HepG2 (cell line): ENCODE measurements around the gene SSBP2. TPM values are rescaled to one million over a fixed set of nuclear protein-coding genes. Genes with fewer than 3 reads are reported as not detected.

ENCODE experiments used
- AGO2 ChIP-seq: fragments of 200-400 bp; formaldehyde crosslinking; optimal IDR thresholded peaks from 2 replicates; pipeline ENCODE3; 2017; ENCODE audit warnings: mild to moderate bottlenecking, low read depth, low read length, moderate library complexity
- ARID3A ChIP-seq: IDR thresholded peaks from 2 replicates; pipeline ENCODE4 v1.6.1; 2012; ENCODE audit warnings: low read depth, low read length, improper control_type of control experiment
- CBX5 ChIP-seq: sonication (generic); formaldehyde crosslinking; IDR thresholded peaks from 2 replicates; pipeline ENCODE4 v1.4.0; 2020; ENCODE audit warnings: missing genetic modification reagents, borderline replicate concordance
- E2F2 ChIP-seq: sonication (generic); formaldehyde crosslinking; IDR thresholded peaks from 2 replicates; pipeline ENCODE4 v1.4.0; 2020; ENCODE audit warnings: missing genetic modification reagents, borderline replicate concordance
- FOSL1 ChIP-seq: sonication (generic); formaldehyde crosslinking; IDR thresholded peaks from 2 replicates; pipeline ENCODE4 v1.9.0; 2021; ENCODE audit warnings: missing genetic modification reagents, borderline replicate concordance
- GABPB1 ChIP-seq: IDR thresholded peaks from 2 replicates; pipeline ENCODE4 v1.6.1; 2016; ENCODE audit warnings: mild to moderate bottlenecking, missing genetic modification reagents, moderate library complexity, missing compliant biosample characterization
- GTF2F1 ChIP-seq: fragments of 150-350 bp; IDR thresholded peaks from 2 replicates; pipeline ENCODE4 v1.6.1; 2014; ENCODE audit warnings: low read length
- HOMEZ ChIP-seq: IDR thresholded peaks from 2 replicates; pipeline ENCODE4 v1.6.1; 2016; ENCODE audit warnings: low read depth
- MAF1 ChIP-seq: sonication (generic); formaldehyde crosslinking; IDR thresholded peaks from 2 replicates; pipeline ENCODE4 v1.5.0; 2020; ENCODE audit warnings: missing genetic modification reagents, borderline replicate concordance
- NFYB ChIP-seq: sonication (generic); formaldehyde crosslinking; IDR thresholded peaks from 2 replicates; pipeline ENCODE4 v1.4.0; 2020; ENCODE audit warnings: missing genetic modification reagents
- PRDM4 ChIP-seq: sonication (generic); formaldehyde crosslinking; IDR thresholded peaks from 2 replicates; pipeline ENCODE4 v1.9.0; 2021; ENCODE audit warnings: missing genetic modification reagents, borderline replicate concordance
- SP4 ChIP-seq: sonication (generic); formaldehyde crosslinking; IDR thresholded peaks from 2 replicates; pipeline ENCODE4 v1.8.1; 2023; ENCODE audit warnings: mild to moderate bottlenecking, missing genetic modification reagents
- TOE1 ChIP-seq: sonication (generic); formaldehyde crosslinking; IDR thresholded peaks from 2 replicates; pipeline ENCODE4 v1.4.0; 2020; ENCODE audit warnings: mild to moderate bottlenecking, missing genetic modification reagents
- U2AF1 ChIP-seq: fragments of 200-400 bp; formaldehyde crosslinking; optimal IDR thresholded peaks from 2 replicates; pipeline ENCODE3; 2017; ENCODE audit warnings: mild to moderate bottlenecking, low read depth, low read length
- ZNF333 ChIP-seq: sonication (generic); formaldehyde crosslinking; IDR thresholded peaks from 2 replicates; pipeline ENCODE4 v1.4.0; 2020; ENCODE audit warnings: mild to moderate bottlenecking, missing genetic modification reagents, borderline replicate concordance
- ZNF589 ChIP-seq: sonication (generic); formaldehyde crosslinking; conservative IDR thresholded peaks from 2 replicates; pipeline ENCODE4 v1.8.0; 2022; ENCODE audit warnings: mild to moderate bottlenecking, moderate library complexity, missing genetic modification reagents
- ZNF737 ChIP-seq: sonication (generic); formaldehyde crosslinking; IDR thresholded peaks from 2 replicates; pipeline ENCODE4 v1.5.0; 2020; ENCODE audit warnings: missing genetic modification reagents, mild to moderate bottlenecking, borderline replicate concordance
- ZSCAN31 ChIP-seq: sonication (generic); formaldehyde crosslinking; IDR thresholded peaks from 2 replicates; pipeline ENCODE4 v1.5.0; 2020; ENCODE audit warnings: low read depth, mild to moderate bottlenecking, missing genetic modification reagents
- polyA plus RNA-seq, 8 experiments: library from polyadenylated mRNA; depleted of rRNA in 3 of 8; stranded (reverse) in 7 of 8; unstranded in 1 of 8; fragments of >200 nt; fragmentation: Illumina TruSeq in 4 of 8; extraction: Trizol in 4 of 8; gene quantifications; 2 replicates each; pipeline versions ENCODE4 v1.2.1 to v1.2.3, GENCODE V29; 2011 to 2016; ENCODE audit warnings: low read depth in 4 of 8, missing spikeins in 1 of 8, mixed read lengths in 1 of 8; ENCODE audit not compliant: insufficient read depth in 1 of 8
- total RNA-seq, 5 experiments: library from RNA; depleted of rRNA; stranded (reverse); fragments of >200 nt; fragmentation: Illumina TruSeq; extraction: Trizol; gene quantifications; 2 replicates each; pipeline ENCODE4 v1.2.3, GENCODE V29; 2016; ENCODE audit warnings: low read depth in 1 of 5

Gene SSBP2
- total and polyA plus RNA-seq, 2 of the 13 experiments (the other 11 are each of a cell fraction or from before 2014, with no cell fraction given): 0.16 TPM; not detected in 1

GRCh38 chr5:81751009-81751835, at the start of gene SSBP2 (continued):
- TF ChIP-seq U2AF1 (no peak), SP4 (CRISPR knock-in tag) (peak; percentile 56; the same call in 1 of the 2 replicates), AGO2 (no peak), ARID3A (no peak), FOSL1 (no peak), ZSCAN31 (no peak), ZNF737 (CRISPR knock-in tag) (no peak), MAF1 (CRISPR knock-in tag) (no peak), TOE1 (CRISPR knock-in tag) (no peak), PRDM4 (CRISPR knock-in tag) (peak; percentile 99), E2F2 (no peak), NFYB (CRISPR knock-in tag) (no peak), CBX5 (CRISPR knock-in tag) (no peak), GTF2F1 (no peak), GABPB1 (peak; percentile 55; the same call in 1 of the 2 replicates), ZNF589 (no peak), ZNF333 (no peak), HOMEZ (CRISPR knock-in tag) (no peak)
